ENCODE results near the gene SCOC. TPM values are rescaled to one million over a fixed set of nuclear protein-coding genes. Genes with fewer than 3 reads are reported as not detected.

SCOC gene
- total and polyA plus RNA-seq, 9 of the 15 experiments (the other 6 are each of a cell fraction or from before 2014, with no cell fraction given), result 16.8 to 110 (median 46.7) TPM

GRCh38 chr4:140400111-140400510 lies 26.7 kb downstream of the SCOC start (continued):
- TF ChIP-seq ZBTB26 (CRISPR knock-in tag; IDR thresholded peaks at IDR 0.05), result no peak
- 0 out of 2 replicates have a peak, but pooled peaks have one; percentile 37 for TF ChIP-seq MAFG (tag; conservative IDR thresholded peaks at IDR 0.05)
- TF ChIP-seq ZNF143 (CRISPR knock-in tag; IDR thresholded peaks at IDR 0.05), result no peak
- TF ChIP-seq, protein P1, sequence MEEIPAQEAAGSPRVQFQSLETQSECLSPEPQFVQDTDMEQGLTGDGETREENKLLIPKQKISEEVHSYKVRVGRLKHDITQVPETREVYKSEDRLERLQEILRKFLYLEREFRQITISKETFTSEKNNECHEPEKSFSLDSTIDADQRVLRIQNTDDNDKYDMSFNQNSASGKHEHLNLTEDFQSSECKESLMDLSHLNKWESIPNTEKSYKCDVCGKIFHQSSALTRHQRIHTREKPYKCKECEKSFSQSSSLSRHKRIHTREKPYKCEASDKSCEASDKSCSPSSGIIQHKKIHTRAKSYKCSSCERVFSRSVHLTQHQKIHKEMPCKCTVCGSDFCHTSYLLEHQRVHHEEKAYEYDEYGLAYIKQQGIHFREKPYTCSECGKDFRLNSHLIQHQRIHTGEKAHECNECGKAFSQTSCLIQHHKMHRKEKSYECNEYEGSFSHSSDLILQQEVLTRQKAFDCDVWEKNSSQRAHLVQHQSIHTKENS (CRISPR knock-in tag; IDR thresholded peaks at IDR 0.05), result no peak

DNA sequence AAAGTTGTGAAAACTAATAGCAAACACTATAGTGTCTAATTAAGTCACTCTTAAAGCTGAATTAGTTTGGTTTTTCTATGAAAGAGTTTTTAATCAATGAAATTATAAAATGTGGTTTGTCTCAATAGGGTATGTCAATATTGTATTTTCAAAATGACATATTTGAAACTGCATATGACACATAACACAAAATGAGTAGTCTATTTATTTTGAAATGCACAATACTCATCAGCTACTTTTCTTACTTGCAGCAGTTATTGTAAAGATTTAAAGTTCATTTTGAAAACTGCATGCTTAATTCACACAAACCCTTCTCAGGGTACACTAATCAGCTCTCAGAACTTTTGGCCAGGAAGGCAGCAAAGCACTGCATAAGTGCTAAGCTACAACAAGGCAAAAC lies 32.8 kb downstream of the SCOC start:
- no peak for DNase-seq (ENCODE audit: extremely low read depth in 1 of 4, low spot score in 3 of 4)
- H3K9me3 ChIP-seq (replicated peaks; ENCODE audit: control insufficient read depth, insufficient read depth, low read depth, low read length), result no peaks in the 10 kb centered on the region
- no peaks in the 10 kb centered on the region for H3K79me2 ChIP-seq (ENCODE audit: control insufficient read depth, insufficient read depth, low read length)
- in situ Hi-C loops (cut with MboI), result no loop called here
- BruUV-seq (replicated peaks), result no TSS peak
- no peak overlapping the region for H3K9ac ChIP-seq (ENCODE audit: insufficient read depth in 1 of 2, low read depth in 2 of 2, low read length in 2 of 2)
- no peaks in the 10 kb centered on the region; a peak in 1 of 5 replicates for H3K4me1 ChIP-seq (replicated peaks in 1 of 2; ENCODE audit: control insufficient read depth in 2 of 2, insufficient read depth in 2 of 2, low read length in 2 of 2)
- H3K4me2 ChIP-seq (ENCODE audit: insufficient read depth, low read length), result no peak overlapping the region
- no peak for FAIRE-seq
- no peak overlapping the region for H3K27ac ChIP-seq (ENCODE audit: extremely low read depth, low read depth, low read length)
- intact Hi-C loops (cut with micrococcal nuclease), result no loop called here
- no peaks in the 10 kb centered on the region for H3K36me3 ChIP-seq (ENCODE audit: control insufficient read depth, insufficient read depth, low read length)
- H3K27me3 ChIP-seq (ENCODE audit: control insufficient read depth in 2 of 2, insufficient read depth in 2 of 2, low read length in 2 of 2), result no peaks in the 10 kb centered on the region
- no peaks in the 10 kb centered on the region for H3K9me1 ChIP-seq (ENCODE audit: control insufficient read depth, insufficient read depth, low read length)
- ChIA-PET POLR2A (no interaction called here), CTCF (ENCODE audit: low intra/inter-chr PET ratio) (no interaction called here)
- H2AFZ ChIP-seq (ENCODE audit: low read depth, low read length), result no peak overlapping the region
- H4K20me1 ChIP-seq (replicated peaks; ENCODE audit: control insufficient read depth, insufficient read depth, low read length), result no peaks in the 10 kb centered on the region
- H3K4me3 ChIP-seq, result no peak overlapping the region
- ATAC-seq, result no peak
- no peak for TF ChIP-seq SIX5 (IDR thresholded peaks at IDR 0.05; ENCODE audit: borderline replicate concordance in 1 of 2, insufficient read depth in 1 of 2, low read depth in 1 of 2, low read length in 2 of 2)
- TF ChIP-seq POLR2A (conservative IDR thresholded peaks at IDR 0.05), result no peak
- TF ChIP-seq PHB (CRISPR knock-in tag; IDR thresholded peaks at IDR 0.05), result no peak
- no peak for TF ChIP-seq ZHX1 (conservative IDR thresholded peaks at IDR 0.05; ENCODE audit: low read length)
- TF ChIP-seq, protein P2, sequence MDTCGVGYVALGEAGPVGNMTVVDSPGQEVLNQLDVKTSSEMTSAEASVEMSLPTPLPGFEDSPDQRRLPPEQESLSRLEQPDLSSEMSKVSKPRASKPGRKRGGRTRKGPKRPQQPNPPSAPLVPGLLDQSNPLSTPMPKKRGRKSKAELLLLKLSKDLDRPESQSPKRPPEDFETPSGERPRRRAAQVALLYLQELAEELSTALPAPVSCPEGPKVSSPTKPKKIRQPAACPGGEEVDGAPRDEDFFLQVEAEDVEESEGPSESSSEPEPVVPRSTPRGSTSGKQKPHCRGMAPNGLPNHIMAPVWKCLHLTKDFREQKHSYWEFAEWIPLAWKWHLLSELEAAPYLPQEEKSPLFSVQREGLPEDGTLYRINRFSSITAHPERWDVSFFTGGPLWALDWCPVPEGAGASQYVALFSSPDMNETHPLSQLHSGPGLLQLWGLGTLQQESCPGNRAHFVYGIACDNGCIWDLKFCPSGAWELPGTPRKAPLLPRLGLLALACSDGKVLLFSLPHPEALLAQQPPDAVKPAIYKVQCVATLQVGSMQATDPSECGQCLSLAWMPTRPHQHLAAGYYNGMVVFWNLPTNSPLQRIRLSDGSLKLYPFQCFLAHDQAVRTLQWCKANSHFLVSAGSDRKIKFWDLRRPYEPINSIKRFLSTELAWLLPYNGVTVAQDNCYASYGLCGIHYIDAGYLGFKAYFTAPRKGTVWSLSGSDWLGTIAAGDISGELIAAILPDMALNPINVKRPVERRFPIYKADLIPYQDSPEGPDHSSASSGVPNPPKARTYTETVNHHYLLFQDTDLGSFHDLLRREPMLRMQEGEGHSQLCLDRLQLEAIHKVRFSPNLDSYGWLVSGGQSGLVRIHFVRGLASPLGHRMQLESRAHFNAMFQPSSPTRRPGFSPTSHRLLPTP (IDR thresholded peaks at IDR 0.05; ENCODE audit: borderline replicate concordance, extremely low read depth, insufficient read length), result no peak
- TF ChIP-seq FOXO4 (CRISPR knock-in tag; IDR thresholded peaks at IDR 0.05), result no peak
